Measurements from ENCODE around the gene LRRN2. TPM values are rescaled to one million over a fixed set of nuclear protein-coding genes. Genes with fewer than 3 reads are reported as not detected.

Gene LRRN2
- total RNA-seq, 2 experiments from 2014 or later, result 0.15 TPM; not detected in 1

GRCh38 chr1:204713541-204713940 lies 28.0 kb upstream of the LRRN2 start:
- POLR2A ChIA-PET, result no interaction called here
- CTCF ChIA-PET, result interaction anchor here (1.5 kb wide), 1 partner anchor 94 kb away, joined by 6 read pairs; no protein-coding TSS in a partner anchor

GRCh38 chr1:204712708-204713430 lies 27.3 kb upstream of the LRRN2 start:
- CTCF ChIA-PET, result no interaction called here
- POLR2A ChIA-PET, result no interaction called here

GRCh38 chr1:204711947-204712701 lies 26.6 kb upstream of the LRRN2 start:
- ChIA-PET POLR2A (no interaction called here), CTCF (no interaction called here)

- CTCF ChIA-PET, result no interaction called here
- POLR2A ChIA-PET, result no interaction called here
Measured at GRCh38 chr1:204711103-204711946, 25.8 kb upstream of the LRRN2 start.

- ChIA-PET POLR2A (no interaction called here), CTCF (no interaction called here)
Measured at GRCh38 chr1:204709960-204710912, 24.7 kb upstream of the LRRN2 start.

- ChIA-PET CTCF (no interaction called here), POLR2A (no interaction called here)
Measured at GRCh38 chr1:204709021-204709420, 23.5 kb upstream of the LRRN2 start.

- ChIA-PET POLR2A (no interaction called here), CTCF (no interaction called here)
Measured at GRCh38 chr1:204706838-204707509, 21.4 kb upstream of the LRRN2 start.

GRCh38 chr1:204705888-204706837 lies 20.6 kb upstream of the LRRN2 start:
- POLR2A ChIA-PET, result no interaction called here
- CTCF ChIA-PET, result no interaction called here

GRCh38 chr1:204705493-204705811 lies 19.9 kb upstream of the LRRN2 start:
- CTCF ChIA-PET, result no interaction called here
- POLR2A ChIA-PET, result no interaction called here

GRCh38 chr1:204704794-204705492 lies 19.4 kb upstream of the LRRN2 start:
- ChIA-PET POLR2A (no interaction called here), CTCF (no interaction called here)

GRCh38 chr1:204703826-204704612 lies 18.5 kb upstream of the LRRN2 start:
- POLR2A ChIA-PET, result interaction anchor here (0.5 kb wide), 1 partner anchor 1517 kb away, joined by 5 read pairs; no protein-coding TSS in a partner anchor
- CTCF ChIA-PET, result interaction anchor here (1.2 kb wide), 1 partner anchor 60 kb away, joined by 3 read pairs; no protein-coding TSS in a partner anchor

GRCh38 chr1:204703268-204703664 lies 17.7 kb upstream of the LRRN2 start:
- POLR2A ChIA-PET, result no interaction called here
- CTCF ChIA-PET, result interaction anchor here (1.2 kb wide), 1 partner anchor 60 kb away, joined by 3 read pairs; no protein-coding TSS in a partner anchor

GRCh38 chr1:204702552-204703267 lies 17.2 kb upstream of the LRRN2 start:
- POLR2A ChIA-PET, result no interaction called here
- CTCF ChIA-PET, result interaction anchor here (1.2 kb wide), 1 partner anchor 61 kb away, joined by 3 read pairs; no protein-coding TSS in a partner anchor

GRCh38 chr1:204701229-204701628 lies 15.7 kb upstream of the LRRN2 start:
- ChIA-PET CTCF (no interaction called here), POLR2A (no interaction called here)

GRCh38 chr1:204697893-204698292 lies 12.4 kb upstream of the LRRN2 start:
- ChIA-PET CTCF (no interaction called here), POLR2A (no interaction called here)

GRCh38 chr1:204696606-204697005 lies 11.1 kb upstream of the LRRN2 start:
- POLR2A ChIA-PET, result no interaction called here
- CTCF ChIA-PET, result no interaction called here

Data from activated CD8-positive, alpha-beta memory T cell treated with anti-CD3 and anti-CD28 coated beads for 36 hours (primary cell).